Measurements from ENCODE around the gene HTD2.
"Not testable (repeated sequence)": the region's sequence is repeated elsewhere in the genome, so short reads cannot be mapped to it uniquely, and the experiment has no call there.

The HTD2 gene

DNA sequence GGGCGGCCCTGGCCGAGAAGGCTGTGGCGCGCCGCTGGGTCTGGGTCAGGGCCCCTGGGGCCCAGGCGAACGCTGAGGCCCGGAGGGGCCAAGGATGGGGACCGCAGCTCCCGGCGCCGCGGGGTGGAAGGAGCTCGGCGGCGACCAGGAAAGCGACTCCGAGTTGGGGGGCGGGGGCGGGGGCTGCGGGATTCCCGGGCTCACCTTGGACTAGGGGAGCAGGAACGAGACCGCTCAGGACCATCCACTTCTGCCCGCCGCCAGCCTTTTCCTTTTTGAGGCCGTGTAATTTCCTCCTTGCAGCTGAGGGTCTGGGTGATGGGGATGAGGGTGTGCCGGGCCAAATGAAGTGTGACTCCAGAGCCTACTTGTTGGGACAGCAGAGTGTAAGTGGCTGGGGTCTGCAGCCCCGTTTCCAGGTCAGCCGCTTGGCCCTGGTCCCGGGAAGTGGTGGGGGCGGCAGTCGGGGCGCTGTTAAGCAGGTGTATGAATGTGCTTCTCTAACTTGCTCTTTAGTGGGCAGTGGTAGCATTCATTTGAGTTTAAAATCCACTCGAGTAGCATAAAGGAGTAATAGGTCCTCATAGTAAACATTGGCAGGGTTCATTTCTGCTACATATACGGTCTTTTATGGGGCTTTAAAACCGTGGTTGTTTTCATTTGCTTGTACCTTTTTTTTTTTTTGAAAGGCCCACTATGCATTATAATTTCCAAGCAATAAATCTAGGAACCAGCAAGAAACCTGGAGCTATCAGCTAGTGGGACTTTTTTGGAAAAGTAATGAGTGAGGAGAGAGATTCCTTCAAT lies 27.1 kb downstream of the HTD2 start:
- no peak for DNase-seq

DNA sequence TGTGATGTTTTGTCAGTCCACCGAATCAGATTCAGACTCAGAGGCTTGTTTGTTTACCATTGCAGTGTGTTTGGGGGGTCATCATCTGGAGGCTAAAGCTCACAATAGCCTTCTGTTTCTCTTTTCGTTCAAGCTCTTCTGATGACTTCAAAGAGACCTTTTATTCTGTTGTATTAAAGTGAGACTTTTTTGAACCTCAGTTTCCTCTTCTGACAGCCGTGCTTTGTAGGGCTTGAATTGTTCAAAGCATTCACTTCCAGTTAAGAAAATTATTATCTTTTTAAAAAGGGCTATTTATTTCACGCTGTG lies 27.6 kb downstream of the HTD2 start:
- no peak for DNase-seq

DNA sequence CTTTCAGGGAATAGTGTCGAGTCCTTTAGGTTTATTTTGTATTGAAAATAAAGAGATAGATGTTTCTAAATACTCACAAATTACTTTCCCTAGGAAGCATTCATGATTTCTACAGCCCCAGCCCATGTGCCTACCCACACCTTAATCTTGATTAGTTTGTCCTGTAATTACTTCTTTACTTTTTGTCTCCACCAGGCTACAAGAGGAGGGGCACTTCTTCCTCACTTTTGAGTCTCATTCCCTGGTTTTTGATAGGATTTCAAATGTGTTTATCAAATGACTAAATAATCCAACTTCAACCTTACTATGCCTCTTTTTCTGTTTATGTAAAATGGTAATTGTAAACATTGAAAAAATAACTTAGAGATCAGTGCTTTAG lies 28.2 kb downstream of the HTD2 start:
- no peak for DNase-seq

DNA sequence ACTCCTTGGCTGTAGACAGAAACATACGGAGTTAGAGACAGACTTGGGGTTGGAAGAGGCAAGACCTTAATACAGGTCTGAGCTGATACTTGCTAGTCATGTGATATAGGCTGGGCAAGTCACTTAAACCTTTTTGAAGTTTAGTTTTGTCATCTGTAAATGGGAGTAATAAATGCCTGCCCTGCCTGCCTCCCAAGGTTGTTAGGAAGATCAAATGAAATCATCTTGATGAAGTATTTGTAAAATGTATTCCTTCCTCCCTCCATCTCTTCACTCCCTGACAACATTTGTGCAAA lies 29.3 kb downstream of the HTD2 start:
- DNase-seq: no peak

DNA sequence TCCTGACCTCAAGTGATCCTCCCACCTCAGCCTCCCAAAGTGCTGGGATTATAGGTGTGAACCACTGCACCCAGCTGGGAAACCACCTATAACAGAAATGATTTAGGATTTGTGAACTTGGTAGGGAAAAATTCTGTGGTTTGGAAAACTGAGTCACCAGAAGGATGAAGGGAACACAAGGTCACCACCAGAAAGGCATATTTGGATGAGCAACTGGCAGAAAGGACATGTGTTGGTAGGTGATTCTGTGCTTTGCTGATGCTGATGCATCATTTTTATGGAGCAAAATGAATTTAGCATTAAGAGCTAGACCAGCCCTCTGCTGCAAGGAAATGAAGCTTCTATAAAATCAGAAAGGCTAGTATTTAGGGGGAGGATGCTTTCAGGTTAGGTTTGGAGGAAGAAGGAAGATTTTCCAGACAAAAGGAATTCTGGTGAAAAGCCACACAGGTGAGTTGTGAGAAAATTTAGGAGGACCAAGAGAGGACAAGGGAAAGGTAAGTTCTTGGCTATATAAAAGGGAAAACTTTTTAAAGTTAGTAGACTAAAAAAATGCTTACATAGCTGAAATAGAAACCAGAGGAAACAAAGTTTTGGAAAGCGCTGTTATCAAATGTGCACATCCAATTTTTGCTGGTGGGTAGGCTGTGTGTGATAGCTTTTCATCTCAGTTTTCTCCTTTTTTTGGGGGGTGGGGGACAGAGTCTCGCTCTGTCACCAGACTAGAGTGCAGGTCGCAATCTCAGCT lies 30.0 kb downstream of the HTD2 start:
- no peak for DNase-seq

DNA sequence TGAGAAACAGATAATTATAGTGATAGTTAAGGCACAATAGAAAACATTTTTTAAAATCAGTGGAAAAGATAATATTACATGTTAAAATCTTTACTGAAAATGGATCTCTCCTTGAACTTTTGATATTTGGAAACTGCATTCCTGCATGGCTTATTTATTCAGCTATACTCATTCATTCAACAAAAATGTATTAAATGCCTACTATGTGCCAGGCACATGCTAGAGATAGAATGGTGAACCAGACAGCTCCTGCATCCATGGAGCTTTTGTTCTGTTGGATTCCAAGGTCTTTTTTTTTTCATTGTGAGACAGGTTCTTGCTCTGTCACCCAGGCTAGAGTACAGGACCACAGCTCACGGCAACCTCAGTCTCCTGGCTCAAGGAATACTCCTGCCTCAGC lies 30.9 kb downstream of the HTD2 start:
- no peak for DNase-seq

DNA sequence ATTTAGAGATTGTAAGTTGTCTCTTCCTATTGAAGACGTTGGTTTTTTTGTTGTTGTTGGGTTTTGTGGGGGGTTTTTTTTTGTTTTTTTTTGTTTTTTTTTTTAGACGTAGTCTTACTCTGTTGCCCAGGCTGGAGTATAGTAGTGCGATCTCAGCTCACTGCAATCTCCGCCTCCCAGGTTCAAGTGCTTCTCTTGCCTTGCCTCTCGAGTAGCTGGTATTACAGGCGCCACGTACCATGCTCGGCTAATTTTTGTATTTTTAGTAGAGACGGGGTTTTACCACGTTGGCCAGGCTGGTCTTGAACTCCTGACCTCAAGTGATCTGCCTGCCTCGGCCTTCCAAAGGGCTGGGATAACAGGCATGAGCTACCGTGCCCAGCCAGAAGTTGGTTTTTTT lies 32.8 kb downstream of the HTD2 start:
- DNase-seq: not testable (repeated sequence)

DNA sequence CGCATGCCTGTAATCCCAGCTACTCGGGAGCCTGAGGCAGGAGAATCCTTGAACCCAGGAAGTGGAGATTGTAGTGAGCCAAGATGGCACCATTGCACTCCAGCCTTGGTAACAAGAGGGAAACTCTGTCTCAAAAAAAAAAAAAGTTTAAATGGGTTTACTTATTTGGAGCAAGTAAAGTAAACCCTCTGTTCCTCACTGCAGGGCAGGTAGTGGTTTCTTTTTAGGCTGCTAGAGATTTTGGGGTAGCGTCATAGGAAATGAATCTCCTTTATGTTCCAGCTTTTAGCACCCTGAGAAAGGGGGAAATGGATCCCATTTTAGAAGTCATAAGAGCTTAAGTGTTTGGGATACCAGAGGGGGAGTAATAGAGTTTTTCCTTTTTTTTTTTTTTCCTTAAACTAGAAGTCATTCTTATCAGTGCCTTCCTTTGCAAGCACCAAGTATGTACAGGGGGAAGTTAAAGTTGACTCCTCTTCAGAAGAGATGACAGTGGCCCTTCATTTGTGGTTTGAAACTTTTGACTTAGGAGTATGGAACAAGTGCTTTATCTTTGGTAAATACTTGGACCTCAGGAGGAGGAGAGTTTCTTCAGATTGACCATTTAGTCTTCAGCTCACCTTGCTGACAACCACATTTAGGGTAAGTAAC lies 34.4 kb downstream of the HTD2 start:
- no peak for DNase-seq

DNA sequence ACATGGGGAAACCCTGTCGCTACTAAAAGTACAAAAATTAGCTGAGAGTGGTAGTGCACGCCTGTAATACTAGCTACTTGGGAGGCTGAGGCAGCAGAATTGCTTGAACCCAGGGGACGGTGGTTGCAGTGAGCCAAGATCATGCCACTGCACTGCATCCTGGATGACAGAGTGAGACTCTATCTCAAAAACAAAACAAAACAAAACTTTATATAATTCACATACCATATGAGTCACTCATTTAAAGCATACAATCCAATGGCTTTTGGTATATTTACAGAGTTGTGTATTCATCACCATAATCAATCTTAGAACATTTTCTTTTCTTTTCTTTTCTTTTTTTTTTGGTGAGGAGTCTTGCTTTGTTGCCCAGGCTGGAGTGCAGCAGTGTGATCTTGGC lies 35.1 kb downstream of the HTD2 start:
- DNase-seq: no peak

DNA sequence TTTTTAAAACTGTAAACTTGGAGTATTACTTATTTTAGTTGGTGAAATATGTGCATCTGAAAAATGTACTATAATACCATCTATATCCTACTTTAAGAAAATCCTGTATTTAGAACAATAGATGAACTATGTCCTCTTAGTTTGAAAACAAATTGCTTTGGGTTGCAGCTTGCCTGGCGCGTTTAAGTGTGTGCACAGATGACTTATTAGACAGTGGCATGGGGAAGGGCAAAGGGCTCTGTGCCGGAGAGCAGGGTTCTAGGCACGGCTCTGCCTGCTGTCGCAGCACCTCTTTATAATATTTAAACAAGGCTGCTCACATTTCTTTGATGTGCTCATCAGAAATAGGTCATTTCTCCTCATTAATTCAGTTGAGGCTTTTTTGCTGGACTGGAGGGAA lies 36.4 kb downstream of the HTD2 start:
- DNase-seq: no peak

DNA sequence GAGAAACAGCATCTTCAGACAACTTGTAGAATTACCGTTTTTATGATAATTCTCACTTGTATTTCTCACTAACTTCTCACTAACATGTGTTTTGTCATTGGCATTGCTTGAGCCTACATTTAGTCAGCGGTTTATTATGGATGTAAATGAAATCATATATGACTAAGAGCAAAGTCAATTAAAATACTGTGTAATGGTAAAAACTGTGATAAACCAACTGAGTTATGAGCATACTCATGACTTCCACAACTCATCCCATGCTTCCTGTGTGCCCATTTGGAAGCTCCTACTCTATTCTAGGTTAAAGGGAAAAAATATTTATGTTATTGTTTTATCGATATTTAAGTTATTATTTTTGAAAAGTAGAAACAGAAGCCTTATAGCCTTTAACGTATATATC lies 39.1 kb downstream of the HTD2 start:
- DNase-seq: no peak

DNA sequence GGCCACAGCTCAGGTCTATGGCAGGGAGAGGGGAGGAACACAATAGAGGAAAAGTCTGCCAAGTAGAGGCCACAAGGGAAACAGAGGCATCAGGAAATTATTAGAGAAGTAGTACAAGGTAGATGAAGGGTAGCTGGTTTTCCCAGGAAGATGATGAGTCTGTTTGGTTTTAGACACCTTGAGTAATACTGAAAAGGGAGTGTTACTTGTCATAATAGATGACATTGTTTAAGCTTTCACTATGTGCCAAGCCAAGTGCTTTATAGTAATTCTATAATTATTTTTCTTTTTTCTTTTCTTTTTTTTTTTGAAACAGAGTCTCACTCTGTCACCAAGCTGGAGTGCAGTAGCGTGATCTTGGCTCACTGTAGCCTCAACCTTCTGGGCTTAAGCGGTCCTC lies 40.0 kb downstream of the HTD2 start:
- no peak for DNase-seq

DNA sequence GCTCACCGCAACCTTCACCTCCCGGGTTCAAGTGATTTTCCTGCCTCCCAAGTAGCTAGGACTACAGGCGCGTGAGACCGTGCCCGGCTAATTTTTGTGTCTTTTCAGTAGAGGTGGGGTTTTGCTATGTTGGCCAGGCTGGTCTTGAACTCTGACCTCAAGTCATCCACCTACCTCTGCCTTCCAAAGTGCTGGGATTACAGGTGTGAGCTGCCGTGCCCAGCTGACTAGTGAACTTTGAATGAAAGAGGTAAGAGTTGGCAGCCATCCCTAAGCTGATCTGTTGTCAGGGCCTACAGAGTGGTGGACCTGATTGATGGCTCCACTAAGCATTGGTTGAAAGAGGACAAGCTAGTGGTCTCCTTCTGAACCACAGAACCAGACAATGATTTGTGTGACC lies 41.7 kb downstream of the HTD2 start:
- DNase-seq: no peak

DNA sequence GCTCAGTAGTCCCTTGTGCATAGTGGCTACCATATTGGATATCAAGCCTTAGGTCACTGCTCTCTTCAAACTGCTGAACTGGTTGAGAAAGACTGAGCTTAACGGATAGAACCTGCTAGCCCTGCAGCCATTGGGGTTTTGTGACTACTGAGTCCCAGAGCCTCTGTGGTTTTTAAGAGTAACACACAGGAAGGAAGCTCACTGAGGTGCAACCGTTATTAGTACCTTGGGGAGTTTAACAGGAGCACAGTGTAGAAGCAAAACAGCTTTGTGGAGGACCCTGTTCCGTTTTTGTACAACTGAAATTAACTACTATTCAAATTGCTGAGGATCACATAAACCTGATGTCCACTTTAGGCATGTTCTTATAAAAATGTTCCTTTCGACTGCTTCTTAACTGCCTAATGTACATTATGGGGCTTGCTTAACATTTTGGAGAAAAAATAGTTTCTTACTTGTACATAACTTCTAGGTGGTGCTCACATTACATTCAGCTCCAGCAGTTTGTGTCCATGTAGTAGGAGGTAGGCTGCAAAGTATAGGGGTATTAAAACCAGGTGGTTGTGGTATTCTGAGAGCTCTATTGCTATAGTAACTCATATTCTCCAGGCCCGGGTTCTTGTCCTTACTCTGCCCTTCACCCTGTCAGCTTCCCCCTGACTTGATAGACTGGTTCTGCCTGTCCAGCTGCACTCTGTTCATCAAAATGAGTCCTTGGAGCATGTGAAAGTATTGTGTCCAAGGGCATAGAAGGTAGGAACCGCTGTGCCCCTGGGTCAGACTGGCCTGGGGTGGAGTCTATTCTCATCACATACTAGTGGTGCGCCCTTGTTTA lies 43.7 kb downstream of the HTD2 start:
- no peak for DNase-seq

DNA sequence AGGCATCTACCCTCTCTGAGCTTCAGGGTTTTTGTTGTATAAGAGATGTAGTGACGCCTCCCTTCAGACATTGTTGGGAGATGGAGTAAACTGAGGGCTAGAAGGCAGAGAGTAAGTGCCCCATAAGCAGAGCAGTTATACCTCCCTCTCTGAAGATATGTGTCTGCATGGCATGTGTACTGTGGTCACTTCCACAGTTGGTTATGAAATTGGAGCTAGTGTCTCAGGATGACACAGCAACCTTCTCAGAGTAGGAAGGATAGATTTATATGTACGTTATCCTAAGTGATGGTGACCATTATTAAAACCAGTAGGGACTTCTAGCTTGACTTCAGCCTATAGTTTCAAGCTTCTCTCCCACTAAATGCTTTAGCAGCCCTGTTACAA lies 44.3 kb downstream of the HTD2 start:
- DNase-seq: peak; percentile 70 to 72

DNA sequence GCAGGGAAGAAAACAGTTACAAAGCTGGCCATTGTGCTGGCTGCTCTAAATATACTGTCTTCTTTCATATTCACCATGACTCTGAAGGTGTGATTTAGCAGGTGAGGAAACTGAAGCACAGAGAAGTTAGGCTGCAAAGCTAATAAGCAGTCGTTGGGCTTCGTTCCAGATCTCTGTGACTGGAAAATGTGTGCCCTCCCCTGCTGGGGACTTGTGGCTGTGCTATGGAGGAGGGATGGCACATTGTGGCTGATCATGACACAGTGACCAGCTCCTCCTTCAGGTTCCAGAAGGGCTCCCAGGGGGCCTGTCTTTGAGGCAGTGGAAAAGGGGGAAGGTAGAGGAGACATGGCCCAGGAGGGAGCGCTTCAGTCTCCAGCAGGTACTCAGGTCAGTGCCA lies 45.6 kb downstream of the HTD2 start:
- DNase-seq: peak in 1 of 2 donors; percentile 22

DNA sequence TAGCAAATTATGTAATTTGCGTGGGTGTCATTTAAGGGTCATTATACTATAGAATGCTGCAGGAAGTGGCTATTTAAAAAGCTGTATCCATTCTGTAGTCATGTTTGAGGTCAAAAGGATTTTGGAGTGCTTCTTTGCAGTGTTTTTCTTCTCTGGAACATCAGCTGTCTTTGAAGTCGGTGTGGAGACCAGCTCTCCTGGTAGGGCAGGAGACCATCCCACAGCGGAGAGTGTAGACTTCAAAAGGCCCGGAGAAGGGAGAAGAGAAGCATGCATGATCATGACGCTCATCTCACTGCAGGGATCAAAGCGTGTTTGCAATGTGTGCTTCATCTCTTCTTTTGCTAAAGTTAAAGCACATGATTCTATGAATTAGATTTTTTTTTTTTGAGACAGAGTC lies 46.3 kb downstream of the HTD2 start:
- DNase-seq: no peak

DNA sequence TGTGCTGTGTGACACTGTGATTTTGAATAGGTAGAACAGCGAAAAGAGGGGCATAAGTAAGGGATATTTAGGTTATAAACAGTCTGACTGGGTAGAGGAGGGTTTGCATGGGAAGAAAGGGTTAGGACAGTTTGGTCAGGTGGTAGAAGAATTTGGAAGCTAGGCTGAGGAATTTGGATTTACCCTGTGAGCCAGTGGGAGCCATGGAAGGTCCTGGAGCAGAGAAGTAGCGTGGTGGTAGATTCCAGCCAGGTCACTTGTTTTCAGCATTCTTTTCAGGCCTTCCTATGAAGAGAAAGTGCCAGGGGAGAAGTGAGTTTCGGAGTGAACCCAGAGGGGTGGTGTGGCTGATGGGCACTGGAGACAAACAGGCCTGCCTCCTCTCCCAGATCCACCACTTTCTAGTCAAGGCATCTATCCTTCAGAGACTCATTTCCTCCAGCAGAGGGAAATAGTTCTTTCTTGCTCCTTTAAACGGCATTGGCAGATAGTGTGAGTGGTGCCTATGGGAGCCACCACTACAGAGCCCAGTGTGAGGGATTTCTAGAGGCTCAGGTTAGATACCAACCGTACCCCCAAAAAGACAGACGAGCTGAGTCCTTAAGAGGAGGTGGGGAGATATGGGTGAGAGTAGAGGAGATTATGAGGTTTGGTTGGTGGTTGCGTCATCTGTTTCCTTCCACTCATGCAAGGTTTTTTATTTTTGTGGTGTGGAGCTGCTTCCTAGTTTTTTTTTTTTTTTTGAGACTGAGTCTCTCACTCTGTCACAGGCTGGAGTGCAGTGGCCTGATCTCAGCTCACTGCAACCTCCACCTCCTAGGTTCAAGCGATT lies 47.6 kb downstream of the HTD2 start:
- DNase-seq: peak; percentile 62 to 64

DNA sequence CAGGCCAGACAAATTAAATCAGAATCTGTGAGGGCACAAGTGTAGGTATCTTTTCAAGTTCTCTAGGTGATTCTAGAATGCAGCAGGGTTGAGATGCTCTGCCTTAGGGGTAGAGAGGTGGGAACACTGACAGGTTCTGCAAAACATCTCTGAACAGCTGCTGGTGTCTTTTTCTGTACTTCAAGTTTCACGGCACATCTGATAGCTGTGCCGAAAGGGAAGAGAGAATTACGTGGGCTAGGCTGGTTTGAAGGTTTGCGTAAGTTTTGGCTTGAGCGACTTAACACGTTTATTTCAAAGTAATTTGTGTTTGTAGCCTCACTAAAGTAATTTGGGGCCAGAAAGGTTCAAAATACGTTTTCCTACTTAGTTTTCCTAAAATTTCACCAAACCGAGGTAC lies 48.9 kb downstream of the HTD2 start:
- DNase-seq: peak; percentile 63 to 68

DNA sequence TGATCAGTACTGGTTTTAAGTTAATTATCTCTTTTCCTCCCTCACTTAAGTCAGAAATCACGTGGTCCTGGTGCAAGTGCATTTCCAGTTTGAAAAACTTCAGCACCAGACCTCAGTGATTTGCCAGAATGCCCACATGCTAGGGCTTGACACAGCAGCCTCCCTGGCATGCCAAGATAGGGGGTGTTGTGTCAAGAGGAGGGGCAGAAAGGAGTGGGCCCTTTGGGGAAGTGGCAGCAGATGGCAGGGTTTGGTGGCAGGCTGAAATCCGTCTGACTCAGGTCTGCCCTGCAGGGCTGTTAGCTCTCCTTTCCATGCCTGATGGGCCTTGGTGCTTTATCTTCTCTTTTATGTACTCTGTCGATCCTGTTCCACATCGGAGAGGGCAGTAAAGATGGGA lies 49.7 kb downstream of the HTD2 start:
- peak; percentile 44 to 66 for DNase-seq

DNA sequence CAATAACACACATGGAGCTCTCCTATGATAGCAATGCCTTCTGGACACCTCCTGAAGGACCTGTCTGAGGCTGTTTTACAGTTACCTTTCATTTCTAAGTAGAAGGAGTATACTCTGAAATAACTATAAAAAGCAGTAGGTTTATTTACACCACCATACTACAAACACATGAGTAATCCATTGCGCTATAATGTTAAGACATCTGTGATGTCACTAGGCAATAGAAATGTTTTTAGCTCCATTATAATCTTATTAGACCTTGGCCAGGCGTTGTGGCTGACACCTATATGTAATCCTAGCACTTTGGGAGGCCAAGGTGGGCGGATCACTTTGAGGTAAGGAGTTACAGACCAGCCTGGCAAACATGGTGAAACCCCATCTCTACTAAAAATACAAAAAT lies 51.1 kb downstream of the HTD2 start:
- peak in 1 of 2 donors; percentile 23 for DNase-seq

DNA sequence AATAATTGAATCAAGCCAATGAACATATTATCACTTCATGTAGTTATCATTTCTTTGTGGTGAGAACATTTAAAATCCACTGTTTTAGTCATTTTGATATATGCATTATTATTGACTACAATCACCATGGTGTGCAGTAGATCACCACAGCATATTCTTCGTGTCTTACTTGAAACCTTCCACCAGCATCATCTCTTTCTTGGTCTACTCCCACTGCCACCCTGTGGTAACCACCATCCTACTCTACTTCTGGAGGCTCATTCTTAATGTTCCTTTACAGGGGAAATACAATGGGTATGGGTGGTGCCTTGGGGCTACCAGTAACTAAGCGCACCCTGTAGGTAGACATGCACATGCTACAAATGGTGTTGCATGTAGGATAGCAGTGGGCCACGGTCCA lies 51.8 kb downstream of the HTD2 start:
- no peak for DNase-seq

DNA sequence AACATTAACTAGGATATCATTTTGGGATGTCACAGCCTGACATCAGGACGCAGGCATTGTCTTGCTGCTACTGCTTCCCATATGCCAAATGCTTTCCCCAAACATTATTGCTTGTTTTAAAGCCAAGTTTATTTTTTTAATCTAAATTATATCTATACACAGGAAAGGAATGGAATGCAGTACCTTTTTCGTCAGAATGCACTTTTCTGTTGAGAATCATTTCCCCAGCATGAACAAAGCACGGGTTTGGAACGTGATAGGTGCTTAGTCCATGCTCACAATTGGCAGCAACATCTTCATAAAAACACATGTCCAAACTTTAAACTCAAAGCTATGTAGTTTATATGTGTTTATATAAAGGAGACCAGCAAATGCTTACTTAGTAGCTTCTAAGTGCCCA lies 52.5 kb downstream of the HTD2 start:
- no peak for DNase-seq

All from inflammatory macrophage treated with lipopolysaccharide for 1 hour (primary cell).